Measurements from ENCODE around the gene SKI.

DNA sequence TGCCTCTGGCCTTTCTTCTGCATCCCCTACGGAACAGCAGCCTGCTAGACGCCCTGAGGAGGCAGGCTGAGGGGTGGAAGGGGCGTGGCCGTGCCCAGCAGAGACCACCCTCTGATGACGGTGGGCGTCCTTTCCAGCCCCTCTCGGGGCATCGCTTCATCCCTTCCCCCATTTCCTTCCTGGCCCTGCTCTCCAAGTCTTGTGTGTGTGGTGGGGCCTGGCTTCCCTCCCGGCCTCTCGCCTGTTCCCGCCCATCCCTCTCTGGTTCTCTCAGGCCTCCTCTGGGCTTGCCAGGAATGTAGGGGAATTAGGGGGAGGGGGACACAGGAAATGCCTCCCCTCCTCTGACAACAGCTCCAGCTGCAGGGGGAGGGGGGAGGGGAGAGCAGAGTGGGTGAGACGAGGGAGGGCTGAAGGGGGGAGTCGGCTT, 51.1 kb downstream of the SKI start:
- TF ChIP-seq, protein P1, sequence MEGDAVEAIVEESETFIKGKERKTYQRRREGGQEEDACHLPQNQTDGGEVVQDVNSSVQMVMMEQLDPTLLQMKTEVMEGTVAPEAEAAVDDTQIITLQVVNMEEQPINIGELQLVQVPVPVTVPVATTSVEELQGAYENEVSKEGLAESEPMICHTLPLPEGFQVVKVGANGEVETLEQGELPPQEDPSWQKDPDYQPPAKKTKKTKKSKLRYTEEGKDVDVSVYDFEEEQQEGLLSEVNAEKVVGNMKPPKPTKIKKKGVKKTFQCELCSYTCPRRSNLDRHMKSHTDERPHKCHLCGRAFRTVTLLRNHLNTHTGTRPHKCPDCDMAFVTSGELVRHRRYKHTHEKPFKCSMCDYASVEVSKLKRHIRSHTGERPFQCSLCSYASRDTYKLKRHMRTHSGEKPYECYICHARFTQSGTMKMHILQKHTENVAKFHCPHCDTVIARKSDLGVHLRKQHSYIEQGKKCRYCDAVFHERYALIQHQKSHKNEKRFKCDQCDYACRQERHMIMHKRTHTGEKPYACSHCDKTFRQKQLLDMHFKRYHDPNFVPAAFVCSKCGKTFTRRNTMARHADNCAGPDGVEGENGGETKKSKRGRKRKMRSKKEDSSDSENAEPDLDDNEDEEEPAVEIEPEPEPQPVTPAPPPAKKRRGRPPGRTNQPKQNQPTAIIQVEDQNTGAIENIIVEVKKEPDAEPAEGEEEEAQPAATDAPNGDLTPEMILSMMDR (conservative IDR thresholded peaks at IDR 0.05; ENCODE audit: low read depth in 2 of 2) = no peak
- TF ChIP-seq, protein P2, sequence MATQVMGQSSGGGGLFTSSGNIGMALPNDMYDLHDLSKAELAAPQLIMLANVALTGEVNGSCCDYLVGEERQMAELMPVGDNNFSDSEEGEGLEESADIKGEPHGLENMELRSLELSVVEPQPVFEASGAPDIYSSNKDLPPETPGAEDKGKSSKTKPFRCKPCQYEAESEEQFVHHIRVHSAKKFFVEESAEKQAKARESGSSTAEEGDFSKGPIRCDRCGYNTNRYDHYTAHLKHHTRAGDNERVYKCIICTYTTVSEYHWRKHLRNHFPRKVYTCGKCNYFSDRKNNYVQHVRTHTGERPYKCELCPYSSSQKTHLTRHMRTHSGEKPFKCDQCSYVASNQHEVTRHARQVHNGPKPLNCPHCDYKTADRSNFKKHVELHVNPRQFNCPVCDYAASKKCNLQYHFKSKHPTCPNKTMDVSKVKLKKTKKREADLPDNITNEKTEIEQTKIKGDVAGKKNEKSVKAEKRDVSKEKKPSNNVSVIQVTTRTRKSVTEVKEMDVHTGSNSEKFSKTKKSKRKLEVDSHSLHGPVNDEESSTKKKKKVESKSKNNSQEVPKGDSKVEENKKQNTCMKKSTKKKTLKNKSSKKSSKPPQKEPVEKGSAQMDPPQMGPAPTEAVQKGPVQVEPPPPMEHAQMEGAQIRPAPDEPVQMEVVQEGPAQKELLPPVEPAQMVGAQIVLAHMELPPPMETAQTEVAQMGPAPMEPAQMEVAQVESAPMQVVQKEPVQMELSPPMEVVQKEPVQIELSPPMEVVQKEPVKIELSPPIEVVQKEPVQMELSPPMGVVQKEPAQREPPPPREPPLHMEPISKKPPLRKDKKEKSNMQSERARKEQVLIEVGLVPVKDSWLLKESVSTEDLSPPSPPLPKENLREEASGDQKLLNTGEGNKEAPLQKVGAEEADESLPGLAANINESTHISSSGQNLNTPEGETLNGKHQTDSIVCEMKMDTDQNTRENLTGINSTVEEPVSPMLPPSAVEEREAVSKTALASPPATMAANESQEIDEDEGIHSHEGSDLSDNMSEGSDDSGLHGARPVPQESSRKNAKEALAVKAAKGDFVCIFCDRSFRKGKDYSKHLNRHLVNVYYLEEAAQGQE (IDR thresholded peaks at IDR 0.05; ENCODE audit: unreplicated experiment) = no peak
- no peak for TF ChIP-seq EZH2 (IDR thresholded peaks at IDR 0.05; ENCODE audit: low read depth, unreplicated experiment)

Data from GM23338 (cell line).